ENCODE data around the gene SPEN.
"Not testable (repeated sequence)": the region's sequence is repeated elsewhere in the genome, so short reads cannot be mapped to it uniquely, and the experiment has no call there.

SPEN gene

DNA sequence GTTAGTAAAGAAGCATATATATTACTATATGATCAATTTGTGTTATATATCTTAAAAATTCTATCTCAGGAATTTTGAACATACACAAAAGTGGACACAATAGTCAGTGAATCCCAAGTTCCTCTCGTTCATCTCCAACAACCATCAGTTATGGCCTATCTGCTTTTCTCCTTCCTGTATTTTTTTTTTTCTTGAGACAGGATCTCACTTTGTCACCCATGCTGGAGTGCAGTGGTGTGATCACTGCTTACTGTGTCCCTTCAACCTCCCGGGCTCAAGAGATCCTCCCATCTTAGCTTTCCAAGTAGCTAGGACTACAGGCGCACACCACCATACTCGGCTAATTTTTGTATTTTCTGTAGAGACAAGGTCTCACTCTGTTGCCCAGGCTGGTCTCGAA lies 9.4 kb downstream of the SPEN start:
- DNase-seq: no peak

DNA sequence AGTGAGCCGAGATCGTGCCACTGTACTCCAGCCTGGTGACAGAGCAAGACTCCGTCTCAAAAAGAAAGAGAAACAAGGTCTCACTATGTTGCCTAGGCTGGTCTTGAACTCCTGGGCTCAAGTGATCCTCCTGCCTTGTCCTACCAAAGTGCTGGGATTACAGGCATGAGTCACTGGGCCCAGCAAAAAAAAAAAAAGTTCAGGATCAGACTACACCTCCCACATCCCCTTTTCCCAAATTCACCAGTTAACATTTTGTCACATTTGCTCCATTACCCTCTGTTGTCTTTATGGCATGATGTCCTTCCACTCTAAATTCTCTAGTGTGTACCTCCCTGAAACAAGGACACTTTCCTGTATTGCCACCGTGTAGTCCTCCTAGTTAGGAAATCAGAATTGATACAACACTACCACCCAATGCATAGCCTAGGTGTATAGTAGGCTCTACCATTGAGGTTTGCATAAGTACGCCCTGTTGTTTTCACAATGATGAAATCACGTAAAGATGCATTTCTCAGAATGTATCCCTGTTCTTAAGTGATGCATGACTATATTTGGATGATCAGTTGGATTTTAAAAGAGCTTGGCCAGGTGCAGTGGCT lies 10.7 kb downstream of the SPEN start:
- DNase-seq: no peak

DNA sequence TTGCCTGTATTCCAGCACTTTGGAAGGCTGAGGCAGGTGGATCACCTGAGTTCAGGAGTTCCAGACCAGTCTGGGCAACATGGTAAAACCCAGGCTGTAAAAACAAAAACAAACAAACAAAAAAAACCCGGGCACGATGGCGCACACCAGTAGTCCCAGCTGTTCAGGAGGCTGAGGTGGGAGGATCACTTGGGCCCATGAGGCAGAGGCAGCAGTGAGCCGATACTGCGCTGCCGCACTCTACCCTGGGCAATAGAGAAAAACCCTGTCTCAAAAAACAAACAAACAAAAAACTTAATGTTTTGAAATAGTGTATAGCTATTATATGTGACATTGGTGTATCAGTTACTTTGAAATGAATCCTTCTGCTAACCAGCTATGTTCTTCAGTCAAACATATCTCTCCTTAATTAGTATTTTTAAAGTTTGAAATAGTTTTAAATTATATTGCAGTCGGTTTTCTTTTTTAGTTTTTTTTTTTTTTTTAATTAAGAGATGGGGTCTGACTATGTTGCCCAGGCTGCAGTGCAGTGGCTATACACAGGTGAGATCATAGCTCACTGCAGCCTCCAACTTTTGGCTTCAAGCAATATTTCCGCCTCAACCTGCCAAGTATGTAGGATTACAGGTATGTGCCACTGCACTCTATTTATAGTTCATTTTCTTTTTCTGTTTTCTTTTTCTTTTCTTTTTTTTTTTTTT lies 11.3 kb downstream of the SPEN start:
- no peak for DNase-seq

DNA sequence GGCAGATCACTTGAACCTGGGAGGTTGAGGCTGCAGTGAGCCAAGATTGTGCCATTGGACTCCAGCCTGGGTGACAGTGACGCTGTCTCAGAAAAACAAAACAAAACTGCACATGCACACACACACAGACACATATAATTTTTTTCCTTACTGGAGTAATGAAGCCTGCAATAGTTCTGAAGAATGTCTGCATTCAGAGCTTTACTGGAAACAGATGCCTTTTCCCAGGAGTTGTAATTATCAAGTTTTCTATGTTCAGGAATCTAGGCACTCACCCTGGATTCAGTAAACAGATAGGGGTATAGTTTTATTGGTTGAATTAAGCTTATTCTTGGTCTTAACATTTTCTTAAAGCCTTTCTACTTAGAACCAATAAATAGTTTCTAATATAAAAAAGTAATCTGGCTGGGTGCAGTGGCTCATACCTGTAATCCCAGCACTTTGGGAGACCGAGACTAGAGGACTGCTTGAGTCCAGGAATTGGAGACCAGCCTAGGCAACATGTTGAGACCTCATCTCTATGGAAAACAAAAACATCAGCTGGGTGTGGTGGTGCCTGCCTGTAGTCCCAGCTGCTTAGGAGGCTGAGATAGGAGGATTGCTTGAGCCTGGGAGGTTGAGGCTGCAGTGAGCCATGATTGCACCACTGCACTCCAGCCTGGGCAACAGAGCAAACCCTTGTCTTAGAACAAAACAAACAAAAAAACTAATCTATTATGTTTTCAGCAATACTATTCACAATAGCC lies 15.8 kb downstream of the SPEN start:
- DNase-seq: no peak

DNA sequence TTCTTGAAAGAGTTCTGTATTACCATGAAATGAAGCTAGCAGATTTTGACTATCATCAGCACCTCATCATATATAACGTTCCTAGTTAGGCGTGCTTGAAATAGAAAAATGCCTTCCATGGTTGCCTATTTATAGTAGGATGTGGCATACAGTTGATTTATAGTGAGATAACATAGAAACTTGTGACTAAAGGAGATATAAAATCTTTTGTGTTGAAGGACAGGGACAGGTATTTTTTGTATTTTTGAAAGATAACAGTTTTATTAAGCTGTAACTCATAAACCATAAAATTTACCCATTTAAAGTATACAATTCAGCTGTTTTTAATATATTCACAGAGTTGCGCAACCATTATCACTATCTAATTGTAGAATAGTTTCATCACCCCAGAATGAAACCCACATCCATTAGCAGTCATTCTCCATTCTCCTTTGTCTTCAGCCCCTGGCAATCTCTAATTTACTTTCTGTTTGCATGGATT lies 19.3 kb downstream of the SPEN start:
- peak; percentile 27 to 66 (median 45) for DNase-seq

DNA sequence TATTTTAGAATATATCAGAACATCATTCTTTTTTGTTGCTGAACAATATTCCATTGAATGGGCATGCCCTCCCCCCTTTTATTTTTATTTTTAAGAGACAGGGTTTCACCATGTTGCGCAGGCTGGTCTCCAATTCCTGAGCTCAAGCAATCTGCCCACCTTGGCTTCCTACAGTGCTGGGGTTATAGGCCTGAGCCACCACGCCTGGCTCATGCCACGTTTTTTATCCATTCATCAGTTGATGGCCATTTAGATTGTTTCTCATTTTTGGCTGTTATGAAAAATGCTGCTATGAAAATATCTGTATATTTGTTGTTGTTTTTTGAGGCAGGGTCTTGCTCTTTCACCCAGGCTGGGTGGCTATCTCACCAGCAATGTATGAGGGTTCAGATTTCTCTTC lies 19.8 kb downstream of the SPEN start:
- no peak for DNase-seq

DNA sequence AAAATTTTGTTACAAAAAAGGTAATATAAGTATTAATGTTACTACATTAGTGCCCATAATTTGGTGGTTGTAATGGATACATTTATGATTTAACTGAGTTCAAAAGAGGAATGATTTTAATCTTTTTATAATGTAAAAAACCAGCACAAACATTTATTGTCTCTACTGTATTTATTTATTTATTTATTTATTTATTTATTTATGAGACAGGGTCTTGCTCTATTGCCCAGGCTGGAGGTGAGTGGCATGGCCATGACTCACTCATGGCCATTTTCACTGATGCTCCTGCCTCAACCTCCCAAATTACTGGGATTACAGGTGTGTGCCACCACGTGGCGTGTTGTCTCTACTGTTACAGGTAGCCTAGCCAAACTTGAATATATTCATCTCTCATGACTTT lies 21.9 kb downstream of the SPEN start:
- no peak for DNase-seq

DNA sequence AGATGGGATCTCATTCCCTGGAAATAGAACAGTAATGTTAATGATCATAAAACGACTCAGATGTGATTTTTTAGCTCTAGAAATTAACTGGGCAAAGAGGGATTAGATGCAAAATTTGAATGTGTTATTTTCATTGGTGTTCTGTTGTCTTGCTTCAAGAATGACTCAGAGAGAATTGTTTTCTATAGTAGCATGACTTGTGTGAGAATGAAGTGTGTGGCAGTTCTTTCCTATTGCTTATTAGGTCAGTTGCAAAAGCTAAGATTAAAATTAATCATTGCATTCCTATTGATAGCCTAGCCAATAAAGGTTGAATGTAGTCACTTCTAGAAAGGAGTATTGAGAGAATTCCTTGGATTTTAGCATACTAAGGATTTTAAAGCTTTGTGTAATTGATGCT lies 22.9 kb downstream of the SPEN start:
- peak in 1 of 3 donors; percentile 22 for DNase-seq

DNA sequence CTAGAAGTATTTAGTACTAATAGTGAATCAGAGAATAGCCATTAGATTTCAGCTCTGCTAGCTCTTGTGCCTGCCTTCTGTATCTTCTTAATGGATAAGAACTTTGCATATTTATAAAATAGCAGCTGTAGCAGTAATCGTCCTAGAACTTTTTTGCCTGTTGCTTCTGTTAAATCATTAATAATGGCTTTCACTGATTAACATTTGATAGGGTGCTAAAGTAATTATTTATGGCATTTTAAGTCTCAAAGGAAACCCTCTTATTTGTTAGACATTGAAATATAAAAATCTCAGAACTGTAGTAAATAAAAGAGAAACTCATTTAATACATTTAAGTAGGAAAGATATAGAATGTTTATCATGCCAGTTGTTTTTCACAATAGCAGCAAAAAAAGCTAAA lies 27.0 kb downstream of the SPEN start:
- DNase-seq: no peak

DNA sequence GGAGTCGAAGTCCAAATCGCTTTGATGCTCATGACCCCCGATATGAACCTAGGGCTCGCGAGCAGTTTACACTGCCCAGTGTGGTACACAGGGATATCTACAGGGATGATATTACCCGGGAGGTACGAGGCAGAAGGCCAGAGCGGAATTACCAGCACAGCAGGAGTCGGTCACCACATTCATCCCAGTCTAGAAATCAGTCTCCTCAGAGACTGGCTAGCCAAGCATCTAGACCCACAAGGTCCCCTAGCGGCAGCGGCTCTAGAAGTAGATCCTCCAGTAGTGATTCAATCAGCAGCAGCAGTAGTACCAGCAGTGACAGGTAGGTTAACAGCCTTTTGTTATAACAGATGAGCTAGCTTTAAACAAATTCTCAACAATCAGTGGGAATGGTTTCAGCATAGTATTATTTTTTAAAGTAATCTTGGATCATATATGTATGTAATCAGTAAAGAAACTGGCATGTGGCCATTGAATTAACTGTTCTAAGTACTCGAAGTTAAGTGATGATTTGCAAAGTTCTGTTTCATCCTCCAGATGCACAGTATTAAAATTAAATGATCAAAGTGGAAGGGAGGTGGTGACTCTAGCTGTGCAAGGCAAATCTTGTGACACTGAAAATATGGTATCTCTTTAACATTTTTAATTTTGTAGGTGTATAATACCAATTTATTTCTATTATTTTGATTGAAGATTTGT lies 29.0 kb downstream of the SPEN start:
- no peak for DNase-seq

DNA sequence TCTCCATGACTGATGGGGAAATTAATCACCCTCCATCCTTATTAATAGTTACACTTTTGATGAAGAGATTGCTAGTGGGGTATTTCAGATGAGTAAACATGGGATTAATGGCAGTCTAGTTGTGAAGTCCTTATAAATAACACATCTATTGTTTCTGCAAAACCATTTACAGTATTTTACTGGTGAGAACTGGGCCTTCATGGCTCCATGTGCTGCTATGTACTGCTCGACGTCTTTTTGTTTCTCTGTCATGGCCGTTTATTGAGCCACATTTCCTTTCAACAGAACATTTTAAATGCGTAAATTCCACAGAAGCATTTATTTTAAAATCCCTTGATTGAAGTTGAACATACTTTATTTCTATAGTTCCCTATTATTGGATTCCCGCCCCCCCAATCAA lies 34.5 kb downstream of the SPEN start:
- no peak for DNase-seq

DNA sequence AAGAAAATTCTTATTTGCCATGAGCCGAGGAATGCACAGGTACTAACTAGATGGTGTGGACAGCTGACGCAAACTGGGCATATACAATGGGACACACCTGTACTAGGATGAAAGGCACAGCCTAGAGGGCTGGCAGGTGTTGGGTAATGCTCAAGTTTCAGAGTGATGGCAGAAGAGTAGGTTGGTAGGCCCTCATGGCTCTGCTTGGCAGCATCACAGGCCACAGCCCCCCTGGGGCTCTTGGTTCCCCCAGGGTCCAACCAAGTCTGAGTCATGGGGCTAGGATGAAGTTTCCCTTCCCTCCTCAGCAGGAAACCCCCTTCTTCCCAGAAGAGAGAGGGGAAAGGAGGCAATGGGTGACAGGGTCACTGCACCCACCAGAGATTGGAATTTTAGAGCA lies 35.2 kb downstream of the SPEN start:
- peak; percentile 78 to 92 (median 81) for DNase-seq

DNA sequence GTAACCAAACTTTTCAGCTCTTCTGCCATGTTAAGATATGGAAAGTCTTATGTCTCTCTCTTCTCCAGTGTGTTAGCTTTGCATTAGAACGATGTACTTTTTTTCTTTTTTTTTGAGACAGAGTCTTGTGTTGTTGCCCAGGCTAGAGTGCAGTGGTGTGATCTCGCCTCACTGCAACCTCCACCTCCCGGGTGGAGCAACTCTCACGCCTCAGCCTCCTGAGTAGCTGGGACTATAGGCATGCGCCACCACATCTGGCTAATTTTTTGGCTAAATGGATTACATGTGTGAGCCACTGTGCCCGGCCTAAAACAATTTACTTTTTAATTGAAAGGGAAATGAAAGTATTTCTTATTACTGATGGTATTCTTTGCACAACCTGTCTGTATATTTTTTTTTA lies 35.8 kb downstream of the SPEN start:
- peak in 1 of 3 donors; percentile 26 for DNase-seq

DNA sequence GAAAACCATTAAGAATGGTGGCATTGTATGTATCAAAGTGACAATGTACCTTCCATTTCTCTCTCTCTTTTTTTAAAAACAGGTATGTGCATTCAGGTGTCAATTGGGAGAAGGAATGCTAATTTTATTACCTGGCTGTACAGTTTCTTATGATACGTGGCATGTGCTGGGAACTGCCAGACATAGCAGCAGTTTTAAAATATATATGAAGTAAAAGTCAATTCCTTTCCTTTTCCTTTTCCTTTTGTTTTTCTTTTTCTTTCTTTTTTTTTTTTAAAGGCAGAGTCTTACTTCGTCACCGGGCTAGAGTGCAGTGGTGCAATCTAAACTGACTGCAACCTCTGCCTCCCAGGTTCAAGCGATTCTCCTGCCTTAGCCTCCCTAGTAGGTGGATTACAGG lies 37.0 kb downstream of the SPEN start:
- DNase-seq: peak in 2 of 3 donors; percentile 24 to 50

DNA sequence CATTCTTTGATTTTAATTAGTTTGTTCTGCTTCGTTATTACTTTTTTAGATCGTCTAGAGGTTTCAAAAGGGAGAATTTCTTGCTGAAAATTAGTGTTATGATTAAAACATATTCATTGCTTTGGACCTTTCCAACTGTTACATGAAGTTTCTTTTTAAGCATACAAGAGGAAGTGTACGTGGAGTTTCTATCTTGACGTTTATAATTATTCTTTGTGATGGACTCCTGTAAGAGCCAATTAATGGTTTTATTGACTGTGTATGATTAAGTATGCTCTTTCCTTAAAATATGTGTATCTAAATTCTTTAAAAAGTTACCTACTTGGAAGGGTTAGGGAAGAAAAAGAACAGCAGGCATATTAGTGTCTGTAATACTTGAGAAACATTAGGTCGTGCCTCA lies 37.8 kb downstream of the SPEN start:
- DNase-seq: peak in 2 of 3 donors; percentile 22 to 40

DNA sequence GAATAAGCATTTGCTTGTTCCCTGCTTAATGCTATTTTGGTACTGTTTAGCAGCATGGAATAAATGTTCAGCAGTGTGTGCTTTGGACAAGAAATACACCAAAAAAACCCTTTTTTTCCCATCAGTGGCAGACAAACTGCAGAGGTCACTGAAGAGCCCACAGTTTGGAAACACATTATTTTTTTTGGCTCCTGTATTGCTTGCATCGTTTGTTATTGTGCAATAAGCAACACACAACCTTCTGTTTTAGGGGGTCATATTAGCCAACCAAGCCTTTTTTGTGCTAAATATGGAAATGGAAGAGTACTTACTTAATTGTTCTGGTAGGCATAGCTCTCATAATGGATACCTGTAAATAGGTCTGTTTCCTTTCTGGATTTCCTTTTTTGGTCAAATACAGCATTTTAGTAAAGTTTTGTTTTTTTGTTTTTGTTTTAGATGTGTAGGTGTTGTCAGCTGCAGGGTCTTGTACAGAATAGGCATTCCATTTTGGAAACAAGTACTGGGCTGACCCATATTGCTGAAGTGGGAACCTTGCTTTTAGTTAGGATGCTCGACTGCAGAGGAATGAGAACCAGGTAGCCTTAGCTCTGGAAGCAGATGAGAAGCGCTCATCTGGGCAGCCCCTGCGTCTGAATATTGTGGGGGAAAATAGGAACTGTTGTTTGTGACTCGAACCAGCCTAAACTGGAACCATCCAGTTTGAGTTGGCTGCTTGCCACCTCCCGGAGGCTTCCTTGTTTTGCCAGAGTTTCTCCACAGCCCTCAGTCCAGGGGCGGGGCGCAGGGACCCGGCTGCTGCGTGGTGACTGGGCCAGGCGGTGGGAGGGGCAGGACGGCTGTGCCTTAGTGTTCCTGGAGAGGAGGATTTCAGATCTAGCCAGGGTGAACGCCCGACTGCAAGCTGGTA lies 38.4 kb downstream of the SPEN start:
- peak; percentile 97 for DNase-seq

DNA sequence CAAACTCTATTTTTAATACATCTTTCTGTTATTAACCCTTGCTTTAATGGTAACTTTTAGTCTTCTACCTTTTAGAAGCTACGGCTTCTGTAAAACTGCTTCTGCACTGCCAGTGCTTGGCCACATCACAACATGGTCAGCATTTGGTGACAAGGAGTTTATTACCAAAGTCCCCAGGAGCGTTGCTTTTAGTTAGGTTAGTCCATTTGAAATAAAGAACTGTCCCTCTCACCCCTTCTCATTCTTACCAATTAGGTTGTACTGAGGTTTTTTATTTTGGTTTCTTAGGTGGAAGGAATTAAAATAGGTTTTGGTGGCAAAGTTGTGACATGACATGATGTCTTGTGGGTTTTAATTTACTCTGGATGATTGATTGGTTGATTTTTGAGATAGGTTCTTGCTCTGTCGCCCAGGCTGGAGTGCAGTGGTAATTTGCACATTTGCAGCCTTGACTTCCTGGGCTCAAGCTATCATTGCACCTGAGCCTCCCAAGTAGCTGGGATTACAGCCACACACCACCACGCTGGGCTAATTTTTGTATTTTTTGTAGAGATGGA lies 39.2 kb downstream of the SPEN start:
- DNase-seq: no peak

DNA sequence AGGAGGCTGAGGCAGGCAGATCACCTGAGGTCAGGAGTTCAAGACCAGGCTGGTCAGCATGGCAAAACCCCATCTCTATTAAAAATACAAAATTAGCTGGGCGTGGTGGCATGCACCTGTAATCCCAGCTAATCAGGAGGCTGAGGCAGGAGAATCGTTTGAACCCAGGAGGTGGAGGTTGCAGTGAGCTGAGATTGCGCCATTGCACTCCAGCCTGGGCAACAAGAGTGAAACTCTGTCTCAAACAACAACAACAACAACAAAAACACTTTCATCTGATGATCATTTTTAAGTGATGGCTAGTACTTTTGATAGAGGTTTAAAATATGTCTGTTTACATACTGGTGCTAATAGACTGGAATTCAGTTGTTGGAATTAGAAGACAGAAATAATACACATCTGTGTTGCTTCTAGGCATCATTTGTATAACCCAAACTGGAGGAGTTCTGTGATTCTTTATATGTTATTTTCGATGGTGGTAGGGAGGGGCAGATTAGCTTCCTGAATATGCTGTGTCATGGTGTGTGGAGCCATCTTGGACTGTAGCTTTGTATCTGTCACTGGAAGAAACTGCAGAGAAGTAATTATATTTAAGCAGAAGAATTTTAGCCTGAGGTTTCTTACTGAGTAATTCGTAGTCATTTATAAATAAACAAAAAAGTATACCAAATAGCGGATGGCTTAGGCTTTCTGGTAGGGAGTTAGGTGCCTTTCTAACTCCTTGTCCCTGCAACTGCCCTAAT lies 45.5 kb downstream of the SPEN start:
- DNase-seq: peak; percentile 30 to 52 (median 49)

DNA sequence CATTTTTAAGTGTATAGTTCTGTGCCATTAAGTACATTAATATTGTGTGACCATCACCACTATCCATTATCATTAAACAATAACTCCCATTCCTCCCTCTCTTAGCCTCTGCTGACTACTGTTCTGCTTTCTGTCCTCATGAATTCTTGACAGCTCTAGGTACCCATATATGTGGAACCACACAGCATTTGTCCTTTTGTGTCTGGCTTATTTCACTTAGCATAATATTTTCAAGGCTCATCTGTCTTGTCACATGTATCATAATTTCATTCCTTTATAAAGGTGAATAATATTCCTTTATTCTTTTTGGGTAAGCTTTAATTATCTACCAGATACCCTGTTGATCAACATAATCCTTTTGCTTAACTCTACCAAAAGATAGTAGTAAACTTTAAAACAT lies 47.7 kb downstream of the SPEN start:
- DNase-seq: no peak

DNA sequence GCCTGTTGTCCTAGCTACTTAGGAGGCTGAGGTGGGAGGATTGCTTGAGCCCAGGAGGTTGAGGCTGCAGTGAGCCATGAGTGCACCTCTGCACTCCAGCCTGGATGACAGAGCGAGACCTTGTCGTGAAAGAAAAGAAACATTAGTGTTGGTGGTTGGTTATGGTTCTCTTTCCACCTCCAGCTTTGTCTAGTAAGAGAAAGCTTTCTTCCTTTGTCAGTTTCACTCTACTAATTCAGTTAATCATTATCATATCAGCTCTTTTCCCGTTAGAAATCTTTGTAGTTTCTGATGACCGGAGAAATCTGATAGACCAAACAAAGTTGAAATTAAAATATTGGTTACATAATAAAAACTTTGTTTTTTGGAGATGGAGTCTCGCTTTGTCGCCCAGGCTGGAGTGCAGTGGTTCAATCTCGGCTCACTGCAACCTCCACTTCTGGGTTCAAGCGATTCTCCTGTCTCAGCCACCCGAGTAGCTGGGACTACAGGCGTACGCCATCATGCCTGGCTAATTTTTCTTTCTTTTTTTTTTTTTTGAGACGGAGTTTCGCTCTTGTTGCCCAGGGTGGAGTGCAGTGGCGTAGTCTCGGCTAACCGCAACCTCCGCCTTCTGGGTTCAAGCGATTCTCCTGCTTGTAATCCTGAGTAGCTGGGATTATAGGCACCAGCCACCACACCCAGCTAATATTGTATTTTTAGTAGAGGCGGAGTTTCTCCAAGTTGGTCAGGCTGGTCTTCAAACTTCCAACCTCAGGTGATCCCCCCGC lies 49.5 kb downstream of the SPEN start:
- not testable (repeated sequence) for DNase-seq

Data from suppressor macrophage treated with lipopolysaccharide for 1 hour (primary cell).